H1 (cell line): ENCODE measurements around the gene C15orf40. TPM values are rescaled to one million over a fixed set of nuclear protein-coding genes. Genes with fewer than 3 reads are reported as not detected.

Experiments used
- E2F6 ChIP-seq: IDR thresholded peaks from 2 replicates; pipeline ENCODE4 v1.6.1; 2012; ENCODE audit warnings: inconsistent platforms
- MAX ChIP-seq: IDR thresholded peaks from 2 replicates; pipeline ENCODE4 v1.6.1; 2012; ENCODE audit warnings: inconsistent platforms
- SUZ12 ChIP-seq: fragments of 200-600 bp; sonication (generic); IDR thresholded peaks from 2 replicates; pipeline ENCODE4 v1.6.1; 2012; ENCODE audit warnings: mild to moderate bottlenecking, inconsistent platforms, low read length, moderate library complexity, mixed read lengths
- polyA plus RNA-seq, 7 experiments: library from polyadenylated mRNA; depleted of rRNA in 3 of 7; stranded (reverse) in 5 of 7; unstranded in 2 of 7; fragments of >200 nt in 5 of 7; fragments of 200-250 nt in 2 of 7; gene quantifications; 1 replicate in 5 of 7; 2 replicates in 1 of 7; 4 replicates in 1 of 7; pipeline versions ENCODE4 v1.2.1 to v1.2.3, GENCODE V29; 2011 to 2013; ENCODE audit warnings: missing spikeins in 2 of 7, mixed read lengths in 2 of 7
- total RNA-seq: library from RNA; stranded (reverse); fragmentation: NEBNext Ultra II Directional; extraction: Animal tissue kit (Norgen Biotek cat#: 25700); gene quantifications from 2 replicates; pipeline ENCODE4 v1.2.1, GENCODE V29; 2021

Gene C15orf40
- total and polyA plus RNA-seq, 2 of the 8 experiments (the other 6 are each of a cell fraction or from before 2014, with no cell fraction given), result 10.7 TPM

- TF ChIP-seq E2F6, result no peak
- TF ChIP-seq SUZ12, result no peak
- no peak for TF ChIP-seq MAX
Observed at GRCh38 chr15:83053151-83053550, 41.7 kb upstream of the C15orf40 start (continued).
